ACC112 (cell line): Measurements from ENCODE around the gene RUSF1.
"Not testable (repeated sequence)": the region's sequence is repeated elsewhere in the genome, so short reads cannot be mapped to it uniquely, and the experiment has no call there.

Source experiments
- H2AFZ ChIP-seq: fragments of 200-600 bp; sonication (generic); one replicate; pipeline ENCODE4 v1.6.0; 2017; ENCODE audit warnings: antibody characterized with exemption, low read length; ENCODE audit not compliant: unreplicated experiment
- H3K27ac ChIP-seq: fragments of 200-600 bp; sonication (generic); 2 replicates; pipeline ENCODE4 v1.5.1; 2014; ENCODE audit warnings: low read depth, mild to moderate bottlenecking, antibody characterized with exemption, low read length, moderate library complexity
- H3K27me3 ChIP-seq: fragments of 200-600 bp; sonication (generic); 2 replicates; pipeline ENCODE4 v1.6.1; 2014; ENCODE audit warnings: mild to moderate bottlenecking, antibody characterized with exemption, low read length, moderate library complexity, mixed read lengths; ENCODE audit not compliant: insufficient read depth
- H3K36me3 ChIP-seq: fragments of 200-600 bp; sonication (generic); 2 replicates; pipeline ENCODE4 v1.6.1; 2016; ENCODE audit warnings: mild to moderate bottlenecking, antibody characterized with exemption, low read length, moderate library complexity, mixed read lengths; ENCODE audit not compliant: insufficient read depth
- H3K4me1 ChIP-seq: fragments of 200-600 bp; sonication (generic); one replicate; pipeline ENCODE4 v1.6.1; 2016; ENCODE audit warnings: low read length, mixed read lengths; ENCODE audit not compliant: insufficient read depth, unreplicated experiment, control insufficient read depth
- H3K4me3 ChIP-seq: fragments of 200-600 bp; sonication (generic); 2 replicates; pipeline ENCODE4 v1.5.1; 2014; ENCODE audit warnings: mild to moderate bottlenecking, low read depth, low read length
- H3K79me2 ChIP-seq: fragments of 200-600 bp; sonication (generic); one replicate; pipeline ENCODE4 v1.6.0; 2016; ENCODE audit warnings: low read length; ENCODE audit not compliant: control insufficient read depth, unreplicated experiment, insufficient read depth

RUSF1 gene

DNA sequence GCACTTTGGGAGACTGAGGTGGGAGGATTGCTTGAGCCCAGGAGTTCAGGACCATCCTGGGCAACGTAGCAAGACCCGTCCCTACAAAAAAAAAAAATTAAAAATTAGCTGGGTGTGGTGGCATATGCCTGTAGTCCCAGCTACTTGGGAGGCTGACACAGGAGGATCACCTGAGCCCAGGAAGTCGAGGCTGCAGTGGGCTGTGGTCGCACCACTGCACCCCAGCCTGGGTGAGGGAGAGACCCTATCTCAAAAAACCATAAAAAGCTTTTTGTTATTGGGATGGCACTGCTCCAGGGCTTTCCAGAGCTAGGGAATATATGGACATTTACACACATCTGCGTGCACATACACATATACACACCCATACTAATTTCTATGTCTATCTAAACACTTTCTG lies 57.0 kb downstream of the RUSF1 start:
- no peak overlapping the region for H3K4me3 ChIP-seq
- H3K27ac ChIP-seq = 0 out of 2 replicates have a peak overlapping the region, but pooled peaks have one; percentile 98
- peaks cover 42% of the 10 kb centered on the region for H3K4me1 ChIP-seq
- H3K79me2 ChIP-seq = peaks cover 14% of the 10 kb centered on the region
- no peak overlapping the region for H2AFZ ChIP-seq
- H3K27me3 ChIP-seq = no peaks in the 10 kb centered on the region
- no peaks in the 10 kb centered on the region for H3K36me3 ChIP-seq

DNA sequence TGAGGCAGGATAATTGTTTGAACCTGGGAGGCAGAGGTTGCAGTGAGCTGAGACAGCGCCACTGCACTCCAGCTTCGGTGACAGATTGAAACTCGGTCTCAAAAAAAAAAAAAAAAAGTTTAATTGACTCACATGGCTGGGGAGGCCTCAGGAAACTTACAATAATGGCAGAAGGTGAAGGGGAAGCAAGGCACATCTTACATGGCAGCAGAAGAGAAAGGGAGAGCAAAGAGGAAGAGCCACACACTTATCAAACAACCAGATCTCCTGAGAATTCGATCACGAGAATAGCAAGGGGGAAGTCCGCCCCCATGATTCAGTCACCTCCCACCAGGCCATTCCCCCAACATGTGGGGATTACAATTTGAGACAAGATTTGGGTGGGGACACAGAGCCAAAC lies 62.3 kb downstream of the RUSF1 start:
- not testable (repeated sequence) for H3K4me3 ChIP-seq, H3K79me2 ChIP-seq, H3K4me1 ChIP-seq, H3K27ac ChIP-seq, H3K27me3 ChIP-seq, H2AFZ ChIP-seq, H3K36me3 ChIP-seq

DNA sequence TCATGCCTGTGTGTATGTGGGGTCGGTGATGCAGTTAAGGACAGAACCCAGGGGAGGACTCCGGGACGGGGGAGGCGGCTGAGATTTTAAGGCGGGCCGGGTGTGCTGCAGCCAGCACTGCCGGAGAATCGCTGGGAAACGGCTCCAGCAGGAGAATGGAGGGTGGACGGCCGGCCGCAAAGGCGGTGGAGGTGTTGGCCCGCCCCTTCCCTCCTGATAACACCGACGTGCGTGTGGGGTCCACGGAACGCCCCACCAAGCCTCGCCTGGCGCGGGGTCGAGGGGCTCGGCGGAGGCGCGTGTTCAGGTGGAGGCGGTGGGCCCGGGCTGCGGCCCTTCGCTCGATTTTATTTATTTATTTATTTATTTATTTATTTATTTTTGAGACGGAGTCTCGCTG lies 66.2 kb downstream of the RUSF1 start:
- Histone ChIP-seq H2AFZ (no peak overlapping the region), H3K27me3 (no peaks in the 10 kb centered on the region), H3K4me3 (peak overlapping the region; percentile 86), H3K4me1 (no peaks in the 10 kb centered on the region), H3K79me2 (peaks cover 2% of the 10 kb centered on the region), H3K27ac (no peak overlapping the region), H3K36me3 (no peaks in the 10 kb centered on the region)

DNA sequence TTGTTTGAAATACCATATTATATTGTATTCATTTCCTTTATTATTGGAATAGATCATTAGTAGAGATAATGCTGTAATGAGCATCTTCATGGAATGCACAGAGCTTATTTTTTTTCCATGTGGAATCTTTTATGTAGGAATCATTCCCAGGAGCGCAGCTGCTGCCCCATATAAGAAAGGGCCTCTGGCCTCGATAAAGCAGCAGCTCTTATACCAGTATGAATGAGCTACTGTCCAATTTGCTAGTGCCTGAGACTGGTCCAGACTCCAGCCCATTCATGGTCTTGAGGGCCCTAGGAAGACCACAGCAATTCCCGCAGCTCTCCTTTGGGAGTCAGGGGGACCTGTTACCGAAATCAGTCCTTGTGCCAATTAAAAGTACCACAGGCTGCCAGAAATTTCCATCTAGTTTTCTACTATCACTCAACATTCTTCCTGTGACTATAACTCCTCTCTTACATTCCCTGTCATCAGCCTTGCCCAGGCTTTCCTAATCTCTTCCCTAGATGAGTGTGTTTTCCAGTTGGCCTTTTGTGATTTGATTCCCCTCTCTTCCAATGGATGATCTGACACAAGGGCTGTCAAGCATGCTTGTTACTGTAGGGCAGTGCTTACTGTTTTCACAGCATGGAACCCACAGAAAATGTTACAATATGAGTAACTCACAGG lies 67.5 kb downstream of the RUSF1 start:
- H3K27ac ChIP-seq = no peak overlapping the region
- no peak overlapping the region for H3K4me3 ChIP-seq
- no peaks in the 10 kb centered on the region for H3K4me1 ChIP-seq
- H3K36me3 ChIP-seq = no peaks in the 10 kb centered on the region
- no peaks in the 10 kb centered on the region for H3K27me3 ChIP-seq
- peaks cover 2% of the 10 kb centered on the region for H3K79me2 ChIP-seq
- H2AFZ ChIP-seq = no peak overlapping the region

GRCh38 chr16:31439519-31439918 lies 68.7 kb downstream of the RUSF1 start:
- no peak overlapping the region for H3K27ac ChIP-seq
- H3K79me2 ChIP-seq = peaks cover 2% of the 10 kb centered on the region
- no peak overlapping the region for H2AFZ ChIP-seq
- no peaks in the 10 kb centered on the region for H3K4me1 ChIP-seq
- no peaks in the 10 kb centered on the region for H3K36me3 ChIP-seq
- no peak overlapping the region for H3K4me3 ChIP-seq
- no peaks in the 10 kb centered on the region for H3K27me3 ChIP-seq
